Liver (tissue), 9 donors: ENCODE measurements around the gene OLFML2A. TPM values are rescaled to one million over a fixed set of nuclear protein-coding genes. Genes with fewer than 3 reads are reported as not detected.

ENCODE experiments used
- DNase-seq: peaks from one replicate; pipeline ENCODE4 v3.0.0-alpha.2; 2017; ENCODE audit warnings: low spot score
- H3K27ac ChIP-seq, 2 donors: one replicate each; pipeline ENCODE4 v1.7.0; 2013; ENCODE audit warnings: inconsistent platforms in 2 of 2, low read length in 2 of 2, control low read depth in 1 of 2, low read depth in 1 of 2, mild to moderate bottlenecking in 1 of 2
- H3K27me3 ChIP-seq, 4 donors: one replicate each; pipeline versions ENCODE4 v1.6.1 to v1.7.0; 2013; ENCODE audit warnings: low read length in 3 of 4, inconsistent platforms in 1 of 4, mild to moderate bottlenecking in 1 of 4, moderate library complexity in 1 of 4; ENCODE audit not compliant: control insufficient read depth in 4 of 4, insufficient read depth in 4 of 4
- H3K36me3 ChIP-seq, 4 donors: one replicate each; pipeline versions ENCODE4 v1.6.1 to v1.7.0; 2013; ENCODE audit warnings: low read length in 3 of 4, mild to moderate bottlenecking in 3 of 4, low read depth in 1 of 4, moderate library complexity in 1 of 4; ENCODE audit not compliant: control insufficient read depth in 4 of 4, insufficient read depth in 3 of 4
- H3K4me1 ChIP-seq, 4 donors: one replicate each; pipeline versions ENCODE4 v1.6.1 to v1.7.0; 2013; ENCODE audit warnings: low read length in 3 of 4, mild to moderate bottlenecking in 3 of 4, moderate library complexity in 1 of 4; ENCODE audit not compliant: control insufficient read depth in 4 of 4, insufficient read depth in 4 of 4
- H3K4me3 ChIP-seq, 3 donors: one replicate each; pipeline versions ENCODE4 v1.6.1 to v1.7.0; 2013; ENCODE audit warnings: low read length in 3 of 3, control low read depth in 1 of 3, low read depth in 1 of 3, mild to moderate bottlenecking in 1 of 3
- H3K9ac ChIP-seq, 2 donors: one replicate each; pipeline ENCODE4 v1.7.0; 2013; ENCODE audit warnings: low read length in 2 of 2, mild to moderate bottlenecking in 2 of 2, moderate library complexity in 2 of 2, control low read depth in 1 of 2, low read depth in 1 of 2
- H3K9me3 ChIP-seq, 4 donors: one replicate each; pipeline versions ENCODE4 v1.6.1 to v1.7.0; 2013; ENCODE audit warnings: low read length in 3 of 4; ENCODE audit not compliant: control insufficient read depth in 4 of 4
- EGR1 ChIP-seq, 2 donors: IDR thresholded peaks; 2 replicates each; pipeline ENCODE4 v1.6.1; 2016 to 2018; ENCODE audit warnings: antibody characterized with exemption in 2 of 2, low read depth in 2 of 2
- FOXA1 ChIP-seq: IDR thresholded peaks from 2 replicates; pipeline ENCODE4 v1.6.1; 2016; ENCODE audit warnings: antibody characterized with exemption
- FOXA2 ChIP-seq: IDR thresholded peaks from 2 replicates; pipeline ENCODE4 v1.6.1; 2016; ENCODE audit warnings: antibody characterized with exemption
- GABPA ChIP-seq, 2 donors: IDR thresholded peaks in 1 of 2; conservative IDR thresholded peaks in 1 of 2; 2 replicates each; pipeline ENCODE4 v1.6.1; 2016; ENCODE audit warnings: antibody characterized with exemption in 2 of 2, mild to moderate bottlenecking in 1 of 2, moderate library complexity in 1 of 2
- HNF4A ChIP-seq, 2 donors: conservative IDR thresholded peaks; 2 replicates each; pipeline ENCODE4 v1.6.1; 2016; ENCODE audit warnings: antibody characterized with exemption in 2 of 2, mild to moderate bottlenecking in 2 of 2
- HNF4G ChIP-seq: IDR thresholded peaks from 2 replicates; pipeline ENCODE4 v1.6.1; 2016; ENCODE audit warnings: antibody characterized with exemption
- JUND ChIP-seq, 2 donors: IDR thresholded peaks; 2 replicates each; pipeline ENCODE4 v1.6.1; 2016; ENCODE audit warnings: antibody characterized with exemption in 2 of 2
- MAX ChIP-seq: IDR thresholded peaks from 2 replicates; pipeline ENCODE4 v1.6.1; 2016; ENCODE audit warnings: antibody characterized with exemption
- NR2F2 ChIP-seq: IDR thresholded peaks from 2 replicates; pipeline ENCODE4 v1.6.1; 2016; ENCODE audit warnings: antibody characterized with exemption
- RAD21 ChIP-seq, 2 donors: IDR thresholded peaks; 2 replicates each; pipeline ENCODE4 v1.6.1; 2016; ENCODE audit warnings: antibody characterized with exemption in 2 of 2, mild to moderate bottlenecking in 2 of 2
- RXRA ChIP-seq, 2 donors: IDR thresholded peaks; 2 replicates each; pipeline ENCODE4 v1.6.1; 2017 to 2018; ENCODE audit warnings: antibody characterized with exemption in 2 of 2, mild to moderate bottlenecking in 1 of 2
- SP1 ChIP-seq: IDR thresholded peaks from 2 replicates; pipeline ENCODE4 v1.6.1; 2018; ENCODE audit warnings: antibody characterized with exemption, mild to moderate bottlenecking
- TAF1 ChIP-seq: conservative IDR thresholded peaks from 2 replicates; pipeline ENCODE4 v1.6.1; 2016; ENCODE audit warnings: antibody characterized with exemption, mild to moderate bottlenecking
- YY1 ChIP-seq: IDR thresholded peaks from 2 replicates; pipeline ENCODE4 v1.6.1; 2016; ENCODE audit warnings: antibody characterized with exemption, mild to moderate bottlenecking
- ZBTB33 ChIP-seq: IDR thresholded peaks from 2 replicates; pipeline ENCODE4 v1.6.1; 2016; ENCODE audit warnings: antibody characterized with exemption
- WGBS: extraction: QIAGEN DNeasy Blood & Tissue Kit; methylation state at CpG from one replicate; pipeline ENCODE4 v1.1.7; 2013; 5-methylcytosine and 5-hydroxymethylcytosine counted together
- polyA plus RNA-seq, 2 donors: library from polyadenylated mRNA; stranded (reverse) in 1 of 2; unstranded in 1 of 2; fragments of 200-250 nt in 1 of 2; fragments of >200 nt in 1 of 2; fragmentation: Nextera tagmentation in 1 of 2; extraction: Ambion mirVana in 1 of 2; gene quantifications; one replicate each; pipeline versions ENCODE4 v1.2.1 to v1.2.3, GENCODE V29; 2013 to 2015
- total RNA-seq, 2 donors: library from RNA; depleted of rRNA; stranded (reverse); fragments of >200 nt; gene quantifications; one replicate each; pipeline ENCODE4 v1.2.3, GENCODE V29; 2014
- TF ChIP-seq, protein P1 (sequence below): IDR thresholded peaks from 2 replicates; pipeline ENCODE4 v1.6.1; 2016; ENCODE audit warnings: antibody characterized with exemption, mild to moderate bottlenecking
- TF ChIP-seq, protein P2 (sequence below): IDR thresholded peaks from 2 replicates; pipeline ENCODE4 v1.6.1; 2016; ENCODE audit warnings: antibody characterized with exemption
- TF ChIP-seq, protein P3 (sequence below): fragments of 150-350 bp; IDR thresholded peaks from 2 replicates; pipeline ENCODE4 v1.5.1; 2017; ENCODE audit warnings: improper control_type of control experiment, low read depth, low read length; ENCODE audit not compliant: missing input control
- donor health status: healthy.
- donor health status: healthy.
- donor health status: healthy.
- donor health status: healthy.
- donor health status: healthy.

OLFML2A gene
- total and polyA plus RNA-seq, 4 donors: 0.15 to 1.1 (median 0.53) TPM

DNA sequence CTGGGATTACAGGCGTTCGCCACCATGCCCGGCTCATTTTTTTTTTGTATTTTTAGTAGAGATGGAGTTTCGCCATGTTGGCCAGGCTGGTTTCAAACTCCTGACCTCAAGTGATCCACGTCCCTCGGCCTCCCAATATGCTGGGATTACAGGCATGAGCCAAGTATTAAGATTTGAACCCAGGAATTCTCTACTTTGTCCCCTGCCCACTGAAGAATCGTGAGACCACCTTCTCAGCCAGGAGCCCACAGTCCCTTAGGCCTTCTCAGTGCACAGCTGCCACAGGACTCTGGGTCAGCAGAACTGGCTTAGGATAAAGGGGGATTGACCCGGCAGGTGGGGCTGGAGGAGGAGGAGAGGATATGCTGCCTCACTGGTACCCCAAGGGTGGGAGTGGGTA is 13.4 kb downstream of the OLFML2A start:
- H3K9me3 ChIP-seq: no peaks in the 10 kb centered on the region
- DNase-seq: no peak
- H3K4me3 ChIP-seq: no peak overlapping the region
- no peaks in the 10 kb centered on the region for H3K4me1 ChIP-seq
- H3K9ac ChIP-seq: no peak overlapping the region
- H3K36me3 ChIP-seq: no peaks in the 10 kb centered on the region
- TF ChIP-seq FOXA1: no peak
- no peak for TF ChIP-seq TAF1
- TF ChIP-seq, protein P1, sequence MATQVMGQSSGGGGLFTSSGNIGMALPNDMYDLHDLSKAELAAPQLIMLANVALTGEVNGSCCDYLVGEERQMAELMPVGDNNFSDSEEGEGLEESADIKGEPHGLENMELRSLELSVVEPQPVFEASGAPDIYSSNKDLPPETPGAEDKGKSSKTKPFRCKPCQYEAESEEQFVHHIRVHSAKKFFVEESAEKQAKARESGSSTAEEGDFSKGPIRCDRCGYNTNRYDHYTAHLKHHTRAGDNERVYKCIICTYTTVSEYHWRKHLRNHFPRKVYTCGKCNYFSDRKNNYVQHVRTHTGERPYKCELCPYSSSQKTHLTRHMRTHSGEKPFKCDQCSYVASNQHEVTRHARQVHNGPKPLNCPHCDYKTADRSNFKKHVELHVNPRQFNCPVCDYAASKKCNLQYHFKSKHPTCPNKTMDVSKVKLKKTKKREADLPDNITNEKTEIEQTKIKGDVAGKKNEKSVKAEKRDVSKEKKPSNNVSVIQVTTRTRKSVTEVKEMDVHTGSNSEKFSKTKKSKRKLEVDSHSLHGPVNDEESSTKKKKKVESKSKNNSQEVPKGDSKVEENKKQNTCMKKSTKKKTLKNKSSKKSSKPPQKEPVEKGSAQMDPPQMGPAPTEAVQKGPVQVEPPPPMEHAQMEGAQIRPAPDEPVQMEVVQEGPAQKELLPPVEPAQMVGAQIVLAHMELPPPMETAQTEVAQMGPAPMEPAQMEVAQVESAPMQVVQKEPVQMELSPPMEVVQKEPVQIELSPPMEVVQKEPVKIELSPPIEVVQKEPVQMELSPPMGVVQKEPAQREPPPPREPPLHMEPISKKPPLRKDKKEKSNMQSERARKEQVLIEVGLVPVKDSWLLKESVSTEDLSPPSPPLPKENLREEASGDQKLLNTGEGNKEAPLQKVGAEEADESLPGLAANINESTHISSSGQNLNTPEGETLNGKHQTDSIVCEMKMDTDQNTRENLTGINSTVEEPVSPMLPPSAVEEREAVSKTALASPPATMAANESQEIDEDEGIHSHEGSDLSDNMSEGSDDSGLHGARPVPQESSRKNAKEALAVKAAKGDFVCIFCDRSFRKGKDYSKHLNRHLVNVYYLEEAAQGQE: no peak
- TF ChIP-seq, protein P2, sequence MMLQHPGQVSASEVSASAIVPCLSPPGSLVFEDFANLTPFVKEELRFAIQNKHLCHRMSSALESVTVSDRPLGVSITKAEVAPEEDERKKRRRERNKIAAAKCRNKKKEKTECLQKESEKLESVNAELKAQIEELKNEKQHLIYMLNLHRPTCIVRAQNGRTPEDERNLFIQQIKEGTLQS: no peak
- H3K27me3 ChIP-seq: no peaks in the 10 kb centered on the region
- 95% methylated on average over 8 of the region's 8 CpGs for WGBS
- H3K27ac ChIP-seq: no peak overlapping the region

DNA sequence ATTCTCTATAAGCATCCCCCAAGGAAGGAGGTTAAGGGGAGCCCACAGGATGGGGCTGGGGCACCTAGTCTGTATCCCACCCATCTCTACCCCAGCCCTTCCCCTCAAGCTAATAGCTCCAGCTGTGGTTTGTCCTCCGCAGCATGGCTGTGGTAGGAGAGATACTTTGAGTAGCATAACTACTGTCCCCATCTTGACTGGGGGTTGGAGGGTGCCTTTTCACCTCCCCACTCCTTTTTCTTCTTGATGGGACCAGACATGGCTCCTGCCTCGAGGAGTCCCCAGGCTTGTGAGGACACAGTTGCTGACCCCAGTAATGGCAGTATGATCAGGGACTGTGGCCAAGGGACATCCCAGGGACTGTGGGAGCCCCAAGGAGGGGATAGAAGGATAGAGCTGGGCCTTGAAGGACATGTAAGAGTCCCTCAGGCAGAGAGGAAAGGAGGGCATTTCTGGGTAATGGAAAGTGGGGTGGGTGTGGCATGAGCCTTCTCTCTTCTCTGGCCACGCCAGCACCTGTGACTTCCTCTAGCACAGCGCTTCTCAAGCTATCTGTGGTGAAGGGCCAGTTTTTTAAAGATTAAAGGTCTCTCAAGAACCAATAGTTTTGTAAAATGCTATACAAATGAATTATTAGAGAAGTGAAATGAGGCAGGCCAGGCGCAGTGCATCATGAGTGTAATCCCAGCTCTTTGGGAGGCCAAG is 14.0 kb downstream of the OLFML2A start:
- no peaks in the 10 kb centered on the region for H3K36me3 ChIP-seq
- no peak overlapping the region for H3K9ac ChIP-seq
- no peak overlapping the region for H3K27ac ChIP-seq
- no peaks in the 10 kb centered on the region for H3K27me3 ChIP-seq
- H3K4me3 ChIP-seq: no peak overlapping the region
- DNase-seq: no peak
- no peaks in the 10 kb centered on the region for H3K9me3 ChIP-seq
- no peaks in the 10 kb centered on the region for H3K4me1 ChIP-seq
- 89% methylated on average over 5 of the region's 5 CpGs for WGBS
- no peak for TF ChIP-seq RXRA (IDR thresholded peaks at IDR 0.05)
- TF ChIP-seq FOXA2: no peak
- TF ChIP-seq, protein P2: no peak
- no peak for TF ChIP-seq HNF4G
- TF ChIP-seq NR2F2: no peak
- TF ChIP-seq YY1: no peak
- TF ChIP-seq, protein P3, sequence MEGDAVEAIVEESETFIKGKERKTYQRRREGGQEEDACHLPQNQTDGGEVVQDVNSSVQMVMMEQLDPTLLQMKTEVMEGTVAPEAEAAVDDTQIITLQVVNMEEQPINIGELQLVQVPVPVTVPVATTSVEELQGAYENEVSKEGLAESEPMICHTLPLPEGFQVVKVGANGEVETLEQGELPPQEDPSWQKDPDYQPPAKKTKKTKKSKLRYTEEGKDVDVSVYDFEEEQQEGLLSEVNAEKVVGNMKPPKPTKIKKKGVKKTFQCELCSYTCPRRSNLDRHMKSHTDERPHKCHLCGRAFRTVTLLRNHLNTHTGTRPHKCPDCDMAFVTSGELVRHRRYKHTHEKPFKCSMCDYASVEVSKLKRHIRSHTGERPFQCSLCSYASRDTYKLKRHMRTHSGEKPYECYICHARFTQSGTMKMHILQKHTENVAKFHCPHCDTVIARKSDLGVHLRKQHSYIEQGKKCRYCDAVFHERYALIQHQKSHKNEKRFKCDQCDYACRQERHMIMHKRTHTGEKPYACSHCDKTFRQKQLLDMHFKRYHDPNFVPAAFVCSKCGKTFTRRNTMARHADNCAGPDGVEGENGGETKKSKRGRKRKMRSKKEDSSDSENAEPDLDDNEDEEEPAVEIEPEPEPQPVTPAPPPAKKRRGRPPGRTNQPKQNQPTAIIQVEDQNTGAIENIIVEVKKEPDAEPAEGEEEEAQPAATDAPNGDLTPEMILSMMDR: no peak
- TF ChIP-seq, protein P1: no peak
- no peak for TF ChIP-seq HNF4A (conservative IDR thresholded peaks at IDR 0.05)
- no peak for TF ChIP-seq JUND (IDR thresholded peaks at IDR 0.05)
- TF ChIP-seq RAD21 (IDR thresholded peaks at IDR 0.05): no peak
- TF ChIP-seq TAF1: no peak
- TF ChIP-seq FOXA1: no peak
- no peak for TF ChIP-seq MAX
- no peak for TF ChIP-seq EGR1 (IDR thresholded peaks at IDR 0.05; ENCODE audit: low read depth in 2 of 2)
- TF ChIP-seq ZBTB33: no peak
- no peak for TF ChIP-seq GABPA (IDR thresholded peaks at IDR 0.05 in 1 of 2, conservative IDR thresholded peaks at IDR 0.05 in 1 of 2)
- TF ChIP-seq SP1: no peak
